ENCODE results near the gene FIGN. TPM values are rescaled to one million over a fixed set of nuclear protein-coding genes. Genes with fewer than 3 reads are reported as not detected.

FIGN gene
- total and polyA plus RNA-seq, 8 donors = 1.5 to 8.5 (median 4.6) TPM

DNA sequence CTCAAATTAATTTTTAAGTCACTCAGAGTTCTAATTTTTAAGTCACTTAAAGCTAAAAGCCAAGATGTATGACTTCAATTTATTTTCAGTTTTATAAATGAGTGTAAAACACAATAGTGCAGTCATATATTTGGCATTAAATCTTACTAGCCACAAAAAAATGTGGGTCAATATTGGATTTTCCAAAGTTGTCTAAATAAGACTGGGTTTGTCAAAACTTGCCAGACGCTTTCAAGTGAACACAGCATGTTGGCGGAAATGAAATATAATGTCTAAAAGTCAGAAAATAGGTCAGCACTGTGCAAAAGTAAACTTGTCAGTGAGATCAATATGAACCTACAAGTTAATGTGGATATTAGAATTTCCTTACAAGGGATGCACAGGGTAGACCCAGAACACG is 128.9 kb downstream of the FIGN start:
- intact Hi-C loops (cut with DNase I) = no loop called here
- Histone ChIP-seq H3K4me3 (no peak overlapping the region), H3K9me3 (no peaks in the 10 kb centered on the region), H3K36me3 (peaks cover 0 to 2% (median 0%) of the 10 kb centered on the region in 3 donors), H3K27me3 (no peaks in the 10 kb centered on the region), H3K27ac (no peak overlapping the region), H3K4me1 (peaks cover 0 to 9% (median 7%) of the 10 kb centered on the region in 3 donors)
- ATAC-seq = peak in 2 of 4 donors; percentile 29 to 36
- DNase-seq = no peak
- 50 to 51% methylated on average over 3 of the region's 3 CpGs for WGBS, 2 donors
- FAIRE-seq = no peak
- TF ChIP-seq, protein P1, sequence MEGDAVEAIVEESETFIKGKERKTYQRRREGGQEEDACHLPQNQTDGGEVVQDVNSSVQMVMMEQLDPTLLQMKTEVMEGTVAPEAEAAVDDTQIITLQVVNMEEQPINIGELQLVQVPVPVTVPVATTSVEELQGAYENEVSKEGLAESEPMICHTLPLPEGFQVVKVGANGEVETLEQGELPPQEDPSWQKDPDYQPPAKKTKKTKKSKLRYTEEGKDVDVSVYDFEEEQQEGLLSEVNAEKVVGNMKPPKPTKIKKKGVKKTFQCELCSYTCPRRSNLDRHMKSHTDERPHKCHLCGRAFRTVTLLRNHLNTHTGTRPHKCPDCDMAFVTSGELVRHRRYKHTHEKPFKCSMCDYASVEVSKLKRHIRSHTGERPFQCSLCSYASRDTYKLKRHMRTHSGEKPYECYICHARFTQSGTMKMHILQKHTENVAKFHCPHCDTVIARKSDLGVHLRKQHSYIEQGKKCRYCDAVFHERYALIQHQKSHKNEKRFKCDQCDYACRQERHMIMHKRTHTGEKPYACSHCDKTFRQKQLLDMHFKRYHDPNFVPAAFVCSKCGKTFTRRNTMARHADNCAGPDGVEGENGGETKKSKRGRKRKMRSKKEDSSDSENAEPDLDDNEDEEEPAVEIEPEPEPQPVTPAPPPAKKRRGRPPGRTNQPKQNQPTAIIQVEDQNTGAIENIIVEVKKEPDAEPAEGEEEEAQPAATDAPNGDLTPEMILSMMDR (IDR thresholded peaks at IDR 0.05) = no peak

DNA sequence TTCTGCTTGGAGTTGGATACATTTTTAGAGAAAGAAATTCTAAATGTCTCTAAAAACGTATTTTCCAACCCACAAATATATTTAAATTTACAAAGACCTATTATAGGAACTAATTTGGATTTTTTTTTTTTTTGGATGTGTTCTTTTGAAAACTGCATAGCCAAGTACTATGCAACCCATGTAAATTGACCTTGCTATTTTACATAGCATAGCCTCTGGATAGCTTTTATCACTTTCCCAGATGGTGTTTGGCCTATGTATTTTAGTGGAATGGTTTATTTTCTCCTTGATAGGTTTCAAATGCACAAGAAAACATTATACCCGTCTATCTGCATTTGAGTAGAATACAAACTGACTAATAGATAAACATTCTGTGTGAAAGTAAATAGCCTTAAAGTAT is 130.0 kb downstream of the FIGN start:
- FAIRE-seq = no peak
- no peaks in the 10 kb centered on the region for H3K9me3 ChIP-seq
- DNase-seq = no peak
- no peaks in the 10 kb centered on the region for H3K27me3 ChIP-seq
- peaks cover 0 to 9% (median 7%) of the 10 kb centered on the region in 3 donors for H3K4me1 ChIP-seq
- peaks cover 0 to 2% (median 0%) of the 10 kb centered on the region in 3 donors for H3K36me3 ChIP-seq
- no peak for ATAC-seq
- no peak overlapping the region for H3K27ac ChIP-seq
- intact Hi-C loops (cut with DNase I) = no loop called here
- H3K4me3 ChIP-seq = no peak overlapping the region
- TF ChIP-seq, protein P1 (IDR thresholded peaks at IDR 0.05) = no peak
- 59 to 63% methylated on average over 2 of the region's 2 CpGs for WGBS, 2 donors

DNA sequence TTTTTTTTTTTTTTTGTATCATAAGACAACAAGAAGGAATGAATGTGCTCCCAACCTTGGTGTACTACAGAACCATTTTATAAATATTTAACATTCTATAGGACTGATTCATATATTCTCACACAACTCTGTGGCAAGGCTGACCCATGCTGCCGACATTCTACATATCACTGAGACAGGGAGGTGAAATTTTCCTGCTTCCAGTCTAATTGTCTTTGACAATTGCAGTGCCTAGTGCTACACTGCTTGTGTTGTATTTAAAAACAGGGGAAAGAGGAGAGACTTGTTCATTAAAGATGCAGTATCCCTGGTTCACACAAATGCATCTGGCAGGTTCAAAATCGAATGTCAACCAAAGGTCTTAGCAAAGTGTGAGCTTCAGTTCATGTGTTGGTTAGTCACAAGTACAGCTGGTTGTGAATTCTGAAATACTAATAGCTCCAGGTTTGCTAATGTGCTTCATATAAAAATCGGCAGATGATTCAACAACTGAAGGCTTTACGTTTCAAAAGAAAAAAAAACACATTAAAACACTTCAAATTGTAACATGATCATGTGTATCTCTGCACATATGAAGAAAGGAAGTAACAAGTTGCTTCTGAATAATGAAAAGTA is 130.8 kb downstream of the FIGN start:
- Histone ChIP-seq H3K36me3 (peaks cover 0 to 2% (median 0%) of the 10 kb centered on the region in 3 donors), H3K9me3 (no peaks in the 10 kb centered on the region), H3K27me3 (no peaks in the 10 kb centered on the region), H3K4me3 (no peak overlapping the region), H3K4me1 (peaks cover 0 to 9% (median 7%) of the 10 kb centered on the region in 3 donors), H3K27ac (no peak overlapping the region)
- FAIRE-seq (no peak), DNase-seq (no peak), ATAC-seq (no peak)
- TF ChIP-seq, protein P1 (IDR thresholded peaks at IDR 0.05) = no peak
- intact Hi-C loops (cut with DNase I) = no loop called here
- WGBS, 2 donors = 90 to 93% methylated on average over 4 of the region's 4 CpGs

DNA sequence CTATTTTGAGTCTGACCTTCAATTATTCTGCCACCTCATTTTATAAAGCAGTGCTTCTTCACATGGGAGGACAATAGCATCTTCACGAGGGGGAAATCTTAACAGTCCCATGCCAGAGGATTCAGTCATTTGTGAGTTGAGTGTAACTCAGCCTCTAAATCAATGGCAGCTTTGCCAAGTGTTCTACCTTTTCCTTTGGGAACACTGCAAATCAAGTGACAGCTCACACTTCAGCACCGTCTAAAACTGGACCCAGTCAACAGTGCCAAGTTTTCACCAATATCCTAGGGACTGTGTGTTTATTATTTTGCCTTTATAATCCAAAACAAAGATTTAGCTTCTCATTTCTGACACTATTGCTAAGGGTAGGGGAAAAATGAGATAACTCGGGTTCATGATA is 133.6 kb downstream of the FIGN start:
- no peak for ATAC-seq
- intact Hi-C loops (cut with DNase I) = no loop called here
- TF ChIP-seq, protein P1 (IDR thresholded peaks at IDR 0.05) = no peak
- H3K9me3 ChIP-seq = no peaks in the 10 kb centered on the region
- H3K4me3 ChIP-seq = no peak overlapping the region
- H3K27ac ChIP-seq = no peak overlapping the region
- H3K4me1 ChIP-seq = peaks cover 0 to 6% (median 5%) of the 10 kb centered on the region in 3 donors
- FAIRE-seq = no peak
- no peaks in the 10 kb centered on the region for H3K36me3 ChIP-seq
- no peaks in the 10 kb centered on the region for H3K27me3 ChIP-seq
- no peak for DNase-seq
- 74 to 77% methylated on average over 3 of the region's 3 CpGs for WGBS, 2 donors

DNA sequence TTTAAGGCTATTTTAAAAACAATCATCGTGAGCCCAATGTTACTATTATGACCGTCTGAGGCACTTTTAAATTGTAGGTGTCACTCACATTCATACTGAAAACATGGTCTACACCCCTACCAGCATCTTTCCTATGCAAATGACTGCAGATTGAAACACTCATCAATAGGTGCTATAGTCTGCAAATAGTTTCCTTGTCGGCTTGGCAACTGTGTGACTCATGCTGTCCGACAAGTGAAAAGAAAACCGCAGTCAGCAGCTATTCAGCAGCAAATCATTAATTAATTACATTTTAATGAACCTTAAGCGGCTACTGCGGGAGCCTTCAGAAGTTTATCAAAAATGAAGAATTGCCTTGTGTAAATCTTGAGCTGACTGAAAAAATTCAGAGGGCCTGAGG is 134.4 kb downstream of the FIGN start:
- intact Hi-C loops (cut with DNase I) = no loop called here
- Histone ChIP-seq H3K4me1 (no peaks in the 10 kb centered on the region), H3K27ac (no peak overlapping the region), H3K36me3 (no peaks in the 10 kb centered on the region), H3K9me3 (no peaks in the 10 kb centered on the region), H3K4me3 (no peak overlapping the region), H3K27me3 (no peaks in the 10 kb centered on the region)
- TF ChIP-seq, protein P1 (IDR thresholded peaks at IDR 0.05) = no peak
- ATAC-seq (peak in 2 of 4 donors; percentile 21 to 40), DNase-seq (no peak), FAIRE-seq (no peak)
- WGBS, 2 donors = 66 to 69% methylated on average over 7 of the region's 7 CpGs

Data from pancreas (tissue), 10 donors.